ENCODE results near the gene SULT1A3. TPM values are rescaled to one million over a fixed set of nuclear protein-coding genes. Genes with fewer than 3 reads are reported as not detected.
"Not testable (repeated sequence)": the region's sequence is repeated elsewhere in the genome, so short reads cannot be mapped to it uniquely, and the experiment has no call there.

Gene SULT1A3
- polyA plus RNA-seq, 2 of the 4 experiments (the other 2 are of a cell fraction): 8.0 to 8.8 TPM

DNA sequence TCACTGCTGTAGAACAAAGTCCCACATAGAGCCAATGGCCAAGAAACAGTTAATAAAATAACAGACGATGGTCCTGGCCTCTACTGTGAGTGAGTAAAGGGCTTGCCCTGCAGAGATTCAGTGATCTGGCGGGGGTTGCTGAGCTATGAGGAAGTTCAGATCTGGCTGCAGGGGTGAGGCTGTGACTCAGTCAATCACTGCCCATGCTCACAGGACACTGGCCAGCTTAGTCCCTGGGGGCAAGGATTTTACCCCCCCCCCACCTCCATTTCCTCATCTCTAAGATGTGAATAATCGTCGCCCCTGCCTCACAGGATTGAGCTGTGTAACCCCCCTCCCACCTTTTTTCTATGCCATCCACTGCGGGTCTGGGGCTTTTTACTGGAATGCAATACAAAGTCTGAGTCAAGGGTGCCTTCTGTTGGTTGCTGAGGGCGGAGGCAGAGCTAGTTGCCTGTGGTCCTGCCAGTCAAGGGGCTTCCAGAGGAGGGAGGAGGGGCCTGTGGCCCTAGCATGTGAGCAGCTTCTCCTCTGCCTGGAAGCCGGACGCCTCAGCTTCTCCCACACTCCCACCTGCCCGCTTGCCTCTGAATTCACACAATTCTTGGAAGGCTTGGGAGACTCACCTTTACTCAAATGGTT lies 8.1 kb downstream of the SULT1A3 start:
- POLR2A ChIA-PET; CTCF ChIA-PET; DNase-seq (ENCODE audit: low read depth in 1 of 2, low spot score in 1 of 2); H3K4me2 ChIP-seq; H3K4me1 ChIP-seq; H3K27ac ChIP-seq; H3K9me3 ChIP-seq; FAIRE-seq; H3K4me3 ChIP-seq; TF ChIP-seq FOSL2 (IDR thresholded peaks at IDR 0.05): not testable (repeated sequence)
- TF ChIP-seq FOSL2 (CRISPR knock-in tag; IDR thresholded peaks at IDR 0.05): peak; percentile 73
- WGBS (ENCODE audit: missing lambda C conversion rate): no CpG with 5 or more reads among the region's 9 CpGs
- ATAC-seq: peak; percentile 69 to 87

- not testable (repeated sequence) for ATAC-seq; FAIRE-seq; DNase-seq (ENCODE audit: low read depth in 1 of 2, low spot score in 1 of 2)
Measured at GRCh38 chr16:30209032-30209431, 10.0 kb downstream of the SULT1A3 start.

DNA sequence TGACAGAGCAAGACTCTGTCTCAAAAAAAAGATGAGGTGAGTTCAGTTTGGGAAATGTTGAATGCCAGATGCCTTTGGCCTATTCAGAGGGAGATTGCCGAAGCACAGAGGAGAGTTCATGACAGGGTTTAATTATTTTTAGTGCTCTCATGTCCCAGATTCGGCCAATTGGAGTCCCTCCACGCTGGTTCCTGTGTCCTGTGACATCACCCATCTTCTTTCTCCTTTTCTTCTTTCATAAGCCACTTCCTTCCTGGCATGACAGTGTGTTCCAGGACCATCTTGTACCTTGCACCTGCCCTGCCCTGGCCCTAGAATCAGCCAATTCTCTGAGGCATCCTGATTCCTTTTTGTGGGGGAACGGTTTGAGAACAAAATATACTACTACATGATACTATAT lies 12.4 kb downstream of the SULT1A3 start:
- H3K4me3 ChIP-seq; H3K9me3 ChIP-seq; ATAC-seq; DNase-seq (ENCODE audit: low read depth in 1 of 2, low spot score in 1 of 2); CTCF ChIA-PET; H3K27ac ChIP-seq; H3K4me1 ChIP-seq; POLR2A ChIA-PET; H3K4me2 ChIP-seq; FAIRE-seq: not testable (repeated sequence)
- no CpG with 5 or more reads among the region's 4 CpGs for WGBS (ENCODE audit: missing lambda C conversion rate)

More at GRCh38 chr16:30209032-30209431, 10.0 kb downstream of the SULT1A3 start:
- H3K4me2 ChIP-seq, H3K9me3 ChIP-seq, H3K27ac ChIP-seq, H3K4me1 ChIP-seq, CTCF ChIA-PET, H3K4me3 ChIP-seq, POLR2A ChIA-PET: not testable (repeated sequence)
- no CpG with 5 or more reads among the region's 6 CpGs for WGBS (ENCODE audit: missing lambda C conversion rate)

DNA sequence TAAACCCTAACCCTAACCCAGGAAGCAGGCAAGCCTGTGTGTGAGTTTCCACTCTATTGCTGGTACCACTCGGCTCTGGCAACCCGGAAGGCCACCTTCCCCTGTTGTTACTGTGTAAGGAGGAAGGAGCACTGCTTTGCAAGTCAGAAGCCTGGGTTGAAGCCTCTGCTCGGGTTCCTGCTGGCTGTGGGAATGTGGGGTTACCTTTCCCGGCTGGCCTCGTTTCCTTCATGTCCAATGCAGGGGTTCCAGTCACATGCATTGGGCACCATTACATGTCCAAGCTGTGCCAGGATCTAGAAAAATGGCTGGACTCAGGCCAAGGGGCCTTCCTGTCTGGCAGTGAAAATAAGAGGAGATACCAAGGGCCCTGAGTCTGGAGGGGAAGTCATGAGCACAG lies 18.0 kb downstream of the SULT1A3 start:
- DNase-seq (ENCODE audit: low read depth in 1 of 2, low spot score in 1 of 2); POLR2A ChIA-PET; ATAC-seq; H3K4me1 ChIP-seq; H3K9me3 ChIP-seq; CTCF ChIA-PET; H3K4me2 ChIP-seq; FAIRE-seq; H3K27ac ChIP-seq; H3K4me3 ChIP-seq: not testable (repeated sequence)
- WGBS (ENCODE audit: missing lambda C conversion rate): 82% methylated on average over 4 of the region's 5 CpGs

DNA sequence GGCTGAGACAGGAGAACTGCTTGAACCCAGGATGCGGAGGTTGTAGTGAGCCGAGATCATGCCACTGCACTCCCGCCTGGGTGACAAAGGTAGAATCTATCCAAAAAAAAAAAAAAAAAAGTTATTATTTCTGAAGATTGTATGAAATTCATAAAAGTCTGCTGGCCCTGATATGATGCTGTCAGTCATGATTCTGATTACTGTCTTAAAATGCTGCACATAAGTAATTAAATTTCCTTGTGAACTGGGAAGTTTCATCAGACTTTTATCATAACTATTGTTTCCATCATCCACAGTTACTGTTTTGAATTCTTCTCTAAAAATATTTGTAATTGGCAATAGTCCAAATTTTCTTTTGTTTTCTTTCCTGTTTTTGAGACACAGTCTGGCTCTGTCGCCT lies 49.3 kb downstream of the SULT1A3 start, which contains the start of gene NPIPB13:
NPIPB13 (minus strand) TSS at position 101 of the 400 bp plus-strand sequence. CDS start 2,906 bp downstream, outside the sequence.
- ATAC-seq; H3K4me3 ChIP-seq; H3K4me1 ChIP-seq; H3K9me3 ChIP-seq; POLR2A ChIA-PET; CTCF ChIA-PET; H3K4me2 ChIP-seq; H3K27ac ChIP-seq; FAIRE-seq; DNase-seq (ENCODE audit: low read depth in 1 of 2, low spot score in 1 of 2): not testable (repeated sequence)
- no CpG with 5 or more reads among the region's 4 CpGs for WGBS (ENCODE audit: missing lambda C conversion rate)

Small RNA genes within 50 kb of the gene (small RNA-seq; reads per million reads assigned to genes)
- gene AC106782.4: 0 reads per million in 6 experiments

Other genes with a start within 250 kb of the SULT1A3 start
- gene TMEM219, start 237.2 kb upstream of the SULT1A3 start, polyA plus RNA-seq (2011; rRNA removed): 65.1 and 82.5 TPM in 2 replicates
- 68.1 to 77.2 TPM (median 74.4 TPM) in 3 replicates for gene TMEM219, start 237.2 kb upstream of the SULT1A3 start, polyA plus RNA-seq (2017; fragmentation: RNase III; extraction: RNeasy Plus Mini Kit Qiagen cat#74134 plus additional on column Dnase treatment)
- gene TAOK2, start 225.4 kb upstream of the SULT1A3 start, polyA plus RNA-seq (2011; rRNA removed): 13.7 TPM in 2 replicates
- 28.2 to 30.8 TPM (median 30.7 TPM) in 3 replicates for gene TAOK2, start 225.4 kb upstream of the SULT1A3 start, polyA plus RNA-seq (2017; fragmentation: RNase III; extraction: RNeasy Plus Mini Kit Qiagen cat#74134 plus additional on column Dnase treatment)
- 11.5 and 13.5 TPM in 2 replicates for gene HIRIP3, start 203.6 kb upstream of the SULT1A3 start, polyA plus RNA-seq (2011; rRNA removed)
- 16.7 to 19.5 TPM (median 17.0 TPM) in 3 replicates for gene HIRIP3, start 203.6 kb upstream of the SULT1A3 start, polyA plus RNA-seq (2017; fragmentation: RNase III; extraction: RNeasy Plus Mini Kit Qiagen cat#74134 plus additional on column Dnase treatment)
- gene INO80E, start 203.0 kb upstream of the SULT1A3 start, polyA plus RNA-seq (2011; rRNA removed): 33.1 and 41.3 TPM in 2 replicates
- 85.4 to 94.2 TPM (median 89.0 TPM) in 3 replicates for gene INO80E, start 203.0 kb upstream of the SULT1A3 start, polyA plus RNA-seq (2017; fragmentation: RNase III; extraction: RNeasy Plus Mini Kit Qiagen cat#74134 plus additional on column Dnase treatment)
- 2.5 and 3.4 TPM in 2 replicates for gene DOC2A, start 188.2 kb upstream of the SULT1A3 start, polyA plus RNA-seq (2011; rRNA removed)
- gene DOC2A, start 188.2 kb upstream of the SULT1A3 start, polyA plus RNA-seq (2017; fragmentation: RNase III; extraction: RNeasy Plus Mini Kit Qiagen cat#74134 plus additional on column Dnase treatment): 4.6 to 6.7 TPM (median 5.5 TPM) in 3 replicates
- gene C16orf92, start 176.1 kb upstream of the SULT1A3 start, polyA plus RNA-seq (2011; rRNA removed): not detected in 2 replicates
- not detected in 3 replicates for gene C16orf92, start 176.1 kb upstream of the SULT1A3 start, polyA plus RNA-seq (2017; fragmentation: RNase III; extraction: RNeasy Plus Mini Kit Qiagen cat#74134 plus additional on column Dnase treatment)
- 0.16 and 0.30 TPM in 2 replicates for gene TLCD3B, start 168.0 kb upstream of the SULT1A3 start, polyA plus RNA-seq (2011; rRNA removed)
- gene TLCD3B, start 168.0 kb upstream of the SULT1A3 start, polyA plus RNA-seq (2017; fragmentation: RNase III; extraction: RNeasy Plus Mini Kit Qiagen cat#74134 plus additional on column Dnase treatment): 0.35 to 0.71 TPM (median 0.68 TPM) in 3 replicates
- 741 and 761 TPM in 2 replicates for gene ALDOA, start 133.5 kb upstream of the SULT1A3 start, polyA plus RNA-seq (2011; rRNA removed)
- gene ALDOA, start 133.5 kb upstream of the SULT1A3 start, polyA plus RNA-seq (2017; fragmentation: RNase III; extraction: RNeasy Plus Mini Kit Qiagen cat#74134 plus additional on column Dnase treatment): 1,254 to 1,331 TPM (median 1,286 TPM) in 3 replicates
- gene PPP4C, start 123.3 kb upstream of the SULT1A3 start, polyA plus RNA-seq (2011; rRNA removed): 102 and 117 TPM in 2 replicates
- 107 to 117 TPM (median 115 TPM) in 3 replicates for gene PPP4C, start 123.3 kb upstream of the SULT1A3 start, polyA plus RNA-seq (2017; fragmentation: RNase III; extraction: RNeasy Plus Mini Kit Qiagen cat#74134 plus additional on column Dnase treatment)
- gene TBX6, start 107.3 kb upstream of the SULT1A3 start, polyA plus RNA-seq (2011; rRNA removed): 0.11 and 0.14 TPM in 2 replicates
- 0.26 to 0.63 TPM (median 0.62 TPM) in 3 replicates for gene TBX6, start 107.3 kb upstream of the SULT1A3 start, polyA plus RNA-seq (2017; fragmentation: RNase III; extraction: RNeasy Plus Mini Kit Qiagen cat#74134 plus additional on column Dnase treatment)
- gene YPEL3, start 103.0 kb upstream of the SULT1A3 start, polyA plus RNA-seq (2011; rRNA removed): 4.5 and 5.5 TPM in 2 replicates
- 6.1 to 8.3 TPM (median 8.1 TPM) in 3 replicates for gene YPEL3, start 103.0 kb upstream of the SULT1A3 start, polyA plus RNA-seq (2017; fragmentation: RNase III; extraction: RNeasy Plus Mini Kit Qiagen cat#74134 plus additional on column Dnase treatment)
- 0.58 and 1.1 TPM in 2 replicates for gene GDPD3, start 85.7 kb upstream of the SULT1A3 start, polyA plus RNA-seq (2011; rRNA removed)
- gene GDPD3, start 85.7 kb upstream of the SULT1A3 start, polyA plus RNA-seq (2017; fragmentation: RNase III; extraction: RNeasy Plus Mini Kit Qiagen cat#74134 plus additional on column Dnase treatment): 1.3 to 2.4 TPM (median 1.8 TPM) in 3 replicates
- gene MAPK3, start 76.0 kb upstream of the SULT1A3 start, polyA plus RNA-seq (2011; rRNA removed): 26.1 and 27.2 TPM in 2 replicates
- gene MAPK3, start 76.0 kb upstream of the SULT1A3 start, polyA plus RNA-seq (2017; fragmentation: RNase III; extraction: RNeasy Plus Mini Kit Qiagen cat#74134 plus additional on column Dnase treatment): 34.7 to 46.0 TPM (median 45.0 TPM) in 3 replicates
- gene CORO1A, start 15.7 kb upstream of the SULT1A3 start, polyA plus RNA-seq (2011; rRNA removed): 0.82 and 0.83 TPM in 2 replicates
- gene CORO1A, start 15.7 kb upstream of the SULT1A3 start, polyA plus RNA-seq (2017; fragmentation: RNase III; extraction: RNeasy Plus Mini Kit Qiagen cat#74134 plus additional on column Dnase treatment): 4.1 to 5.9 TPM (median 5.3 TPM) in 3 replicates
- gene BOLA2B, start 5.6 kb upstream of the SULT1A3 start, polyA plus RNA-seq (2011; rRNA removed): 43.9 and 53.8 TPM in 2 replicates
- gene BOLA2B, start 5.6 kb upstream of the SULT1A3 start, polyA plus RNA-seq (2017; fragmentation: RNase III; extraction: RNeasy Plus Mini Kit Qiagen cat#74134 plus additional on column Dnase treatment): 236 to 258 TPM (median 244 TPM) in 3 replicates
- gene SLX1A, start 5.4 kb upstream of the SULT1A3 start, polyA plus RNA-seq (2011; rRNA removed): 3.5 and 17.5 TPM in 2 replicates
- 28.0 to 32.2 TPM (median 28.4 TPM) in 3 replicates for gene SLX1A, start 5.4 kb upstream of the SULT1A3 start, polyA plus RNA-seq (2017; fragmentation: RNase III; extraction: RNeasy Plus Mini Kit Qiagen cat#74134 plus additional on column Dnase treatment)
- 0.98 and 1.7 TPM in 2 replicates for gene NPIPB13, start 49.2 kb downstream of the SULT1A3 start, polyA plus RNA-seq (2011; rRNA removed)
- gene NPIPB13, start 49.2 kb downstream of the SULT1A3 start, polyA plus RNA-seq (2017; fragmentation: RNase III; extraction: RNeasy Plus Mini Kit Qiagen cat#74134 plus additional on column Dnase treatment): 1.00 to 1.5 TPM (median 1.1 TPM) in 3 replicates
- 33.9 and 35.6 TPM in 2 replicates for gene CD2BP2, start 156.1 kb downstream of the SULT1A3 start, polyA plus RNA-seq (2011; rRNA removed)
- 48.5 to 54.5 TPM (median 54.0 TPM) in 3 replicates for gene CD2BP2, start 156.1 kb downstream of the SULT1A3 start, polyA plus RNA-seq (2017; fragmentation: RNase III; extraction: RNeasy Plus Mini Kit Qiagen cat#74134 plus additional on column Dnase treatment)
- 10.9 and 12.6 TPM in 2 replicates for gene TBC1D10B, start 171.2 kb downstream of the SULT1A3 start, polyA plus RNA-seq (2011; rRNA removed)
- 21.5 to 24.0 TPM (median 23.2 TPM) in 3 replicates for gene TBC1D10B, start 171.2 kb downstream of the SULT1A3 start, polyA plus RNA-seq (2017; fragmentation: RNase III; extraction: RNeasy Plus Mini Kit Qiagen cat#74134 plus additional on column Dnase treatment)
- not detected in 2 replicates for gene MYL11, start 175.5 kb downstream of the SULT1A3 start, polyA plus RNA-seq (2011; rRNA removed)
- gene MYL11, start 175.5 kb downstream of the SULT1A3 start, polyA plus RNA-seq (2017; fragmentation: RNase III; extraction: RNeasy Plus Mini Kit Qiagen cat#74134 plus additional on column Dnase treatment): 0.46 to 0.70 TPM (median 0.55 TPM) in 3 replicates
- gene SEPTIN1, start 183.3 kb downstream of the SULT1A3 start, polyA plus RNA-seq (2011; rRNA removed): 0.13 and 0.17 TPM in 2 replicates
- 0.58 to 0.73 TPM (median 0.65 TPM) in 3 replicates for gene SEPTIN1, start 183.3 kb downstream of the SULT1A3 start, polyA plus RNA-seq (2017; fragmentation: RNase III; extraction: RNeasy Plus Mini Kit Qiagen cat#74134 plus additional on column Dnase treatment)
- 7.0 and 9.3 TPM in 2 replicates for gene ZNF48, start 196.2 kb downstream of the SULT1A3 start, polyA plus RNA-seq (2011; rRNA removed)
- 9.1 to 10.4 TPM (median 9.7 TPM) in 3 replicates for gene ZNF48, start 196.2 kb downstream of the SULT1A3 start, polyA plus RNA-seq (2017; fragmentation: RNase III; extraction: RNeasy Plus Mini Kit Qiagen cat#74134 plus additional on column Dnase treatment)
- gene ZNF771, start 208.4 kb downstream of the SULT1A3 start, polyA plus RNA-seq (2011; rRNA removed): 5.0 and 5.7 TPM in 2 replicates
- gene ZNF771, start 208.4 kb downstream of the SULT1A3 start, polyA plus RNA-seq (2017; fragmentation: RNase III; extraction: RNeasy Plus Mini Kit Qiagen cat#74134 plus additional on column Dnase treatment): 6.8 to 7.9 TPM (median 7.2 TPM) in 3 replicates
- gene DCTPP1, start 230.8 kb downstream of the SULT1A3 start, polyA plus RNA-seq (2011; rRNA removed): 105 and 122 TPM in 2 replicates
- 114 to 121 TPM (median 120 TPM) in 3 replicates for gene DCTPP1, start 230.8 kb downstream of the SULT1A3 start, polyA plus RNA-seq (2017; fragmentation: RNase III; extraction: RNeasy Plus Mini Kit Qiagen cat#74134 plus additional on column Dnase treatment)
- gene SEPHS2, start 246.6 kb downstream of the SULT1A3 start, polyA plus RNA-seq (2011; rRNA removed): 61.5 and 72.6 TPM in 2 replicates
- 42.8 to 48.9 TPM (median 47.8 TPM) in 3 replicates for gene SEPHS2, start 246.6 kb downstream of the SULT1A3 start, polyA plus RNA-seq (2017; fragmentation: RNase III; extraction: RNeasy Plus Mini Kit Qiagen cat#74134 plus additional on column Dnase treatment)

Measured in A549 (cell line).